Heart left ventricle (tissue), 16 donors: ENCODE measurements around the gene UNC45A. TPM values are rescaled to one million over a fixed set of nuclear protein-coding genes. Genes with fewer than 3 reads are reported as not detected.
A peak's percentile ranks its signal among the peaks of the same experiment; 100 is the strongest.

Source experiments
- ATAC-seq, 4 donors: fragments of 200-7000 bp; cut with Tn5 transposase; one replicate each; pipeline ENCODE4 v1.9.1; 2020 to 2022; ENCODE audit warnings: moderate library complexity in 4 of 4, mild to moderate bottlenecking in 3 of 4, moderate number of reproducible peaks in 1 of 4
- DNase-seq, 5 donors: peaks; one replicate each; pipeline ENCODE4 v3.0.0-alpha.2; 2020
- H3K27ac ChIP-seq, 12 donors: fragments of 200-600 bp; sonication (generic) in 4 of 12; one replicate each; pipeline versions ENCODE4 v1.5.0 to v1.8.0; 2016 to 2022; ENCODE audit warnings: mild to moderate bottlenecking in 2 of 12
- H3K27me3 ChIP-seq, 9 donors: fragments of 200-600 bp; sonication (generic) in 2 of 9; one replicate each; pipeline versions ENCODE4 v1.5.1 to v1.8.0; 2016 to 2022; ENCODE audit warnings: mild to moderate bottlenecking in 3 of 9
- H3K36me3 ChIP-seq, 9 donors: fragments of 200-600 bp; sonication (generic) in 2 of 9; one replicate each; pipeline versions ENCODE4 v1.5.0 to v1.8.0; 2018 to 2022; ENCODE audit warnings: mild to moderate bottlenecking in 2 of 9
- H3K4me1 ChIP-seq, 12 donors: fragments of 200-600 bp; sonication (generic) in 4 of 12; one replicate each; pipeline versions ENCODE4 v1.5.0 to v1.8.0; 2016 to 2022; ENCODE audit warnings: mild to moderate bottlenecking in 3 of 12
- H3K4me3 ChIP-seq, 12 donors: fragments of 200-600 bp; sonication (generic) in 4 of 12; one replicate each; pipeline versions ENCODE4 v1.5.0 to v1.8.0; 2017 to 2022; ENCODE audit warnings: mild to moderate bottlenecking in 9 of 12, moderate library complexity in 4 of 12
- H3K9me3 ChIP-seq, 12 donors: fragments of 200-600 bp; sonication (generic) in 4 of 12; one replicate each; pipeline versions ENCODE4 v1.5.0 to v1.8.0; 2016 to 2022; ENCODE audit warnings: mild to moderate bottlenecking in 1 of 12
- POLR2A ChIP-seq, 2 donors: fragments of 450-650 bp; IDR thresholded peaks; one replicate each; pipeline ENCODE4 v1.6.1; 2017; ENCODE audit warnings: antibody characterized with exemption in 2 of 2, mild to moderate bottlenecking in 2 of 2, moderate library complexity in 2 of 2
- WGBS, 4 donors: extraction: QIAGEN DNeasy Blood & Tissue Kit in 2 of 4; methylation state at CpG; one replicate each; pipeline versions ENCODE4 v1.1.5 to v1.1.7; 2013 to 2018; 5-methylcytosine and 5-hydroxymethylcytosine counted together
- intact Hi-C, 10 donors: fragments of 100-400 bp; cut with DNase I; formaldehyde crosslinking; loops; one replicate each; pipeline versions ENCODE4 v1.11.1 to v1.14.2; 2022
- polyA plus RNA-seq, 2 donors: library from polyadenylated mRNA; stranded (reverse); fragments of 200-250 nt; gene quantifications; one replicate each; pipeline ENCODE4 v1.2.3, GENCODE V29; 2013
- total RNA-seq, 9 donors: library from RNA; depleted of rRNA in 2 of 9; stranded (reverse); fragments of >200 nt in 2 of 9; fragmentation: NEBNext Ultra II Directional in 3 of 9; extraction: Animal tissue kit (Norgen Biotek cat#: 25700) in 3 of 9; gene quantifications; one replicate each; pipeline versions ENCODE4 v1.1.0 to v1.2.4, GENCODE V29; 2016 to 2023
- TF ChIP-seq, protein P1 (sequence below), 12 donors: fragments of 200-600 bp; sonication (generic) in 4 of 12; IDR thresholded peaks; one replicate each; pipeline versions ENCODE4 v1.5.0 to v1.8.0; 2018 to 2022; ENCODE audit warnings: antibody characterized with exemption in 12 of 12, mild to moderate bottlenecking in 5 of 12
- donor health status: ischemic (EF 13 %, LVEDD 7.1; RV severe dilation, severe dysfunction).
- donor health status: healthy with polysubstance abuse.
- donor health status: DM: no; HTN: yes; CAD: no.
- donor health status: DM: no; HTN: no; CAD: no.
- donor health status: ischemic (EF 25% LVEDD 6.9; RV normal size, moderate dysfunction).
- donor health status: ischemic (EF 25% LVEDD 5.7; RV mildly dilated, moderate dysfunction).
- donor health status: healthy.
- donor health status: DM: yes; HTN: yes; CAD: no.
- donor health status: ischemic (EF 35%, LVEDD 5.7; RV mildly dilated, moderate dysfunction).
- donor health status: nonischemic (EF 11% LVEDD 7.7; RV severe dilation, severe dysfunction).
- donor health status: DM: yes; HTN: yes; CAD: no.
- donor health status: PGD.
- donor health status: ischemic (EF 29% LVEDD 5.4; RV normal size, mild dysfunction).
- donor health status: nonischemic (EF 23%, LVEDD 6.1; RV moderate dilation, normal function).

UNC45A gene
- total and polyA plus RNA-seq, 11 donors = 12.0 to 34.0 (median 21.9) TPM

DNA sequence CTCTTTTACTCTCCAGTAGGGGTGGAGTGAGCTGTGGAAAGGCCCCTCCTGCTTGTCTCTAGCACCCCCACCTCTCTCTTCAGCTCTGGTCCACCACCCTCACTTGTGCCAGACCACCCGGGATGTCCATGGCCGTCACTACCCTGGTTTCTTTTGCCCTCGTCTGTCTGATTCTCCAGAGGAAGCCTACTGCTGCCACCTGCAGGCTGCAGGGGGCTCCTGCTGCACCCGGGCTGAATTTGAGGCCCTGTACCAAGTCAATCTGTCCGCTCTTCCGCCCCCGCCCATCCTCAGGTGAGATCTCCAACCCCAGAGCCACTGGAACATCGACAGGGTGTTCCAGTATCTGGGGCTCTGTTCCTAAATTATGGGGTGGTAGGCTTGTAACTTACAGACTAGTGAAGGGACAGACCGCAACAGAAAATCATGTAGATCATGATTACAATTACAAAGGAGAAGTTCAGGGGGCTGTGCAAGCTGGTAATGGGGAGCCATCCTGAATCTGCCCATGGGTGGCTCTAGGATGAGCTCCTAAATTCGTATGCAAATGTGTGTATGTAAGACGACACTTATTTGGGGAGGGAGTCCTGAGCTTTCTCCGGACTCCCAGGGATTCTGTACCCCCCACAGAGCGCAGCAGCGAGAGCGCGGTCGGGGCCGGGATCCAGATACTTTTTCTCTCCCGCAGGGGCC is 683 bp upstream of the UNC45A start:
- H3K36me3 ChIP-seq = peaks cover 0 to 30% (median 28%) of the 10 kb centered on the region in 9 donors
- DNase-seq = peak; percentile 82 to 91 (median 86)
- peak; percentile 27 to 53 (median 44) for ATAC-seq
- no peaks in the 10 kb centered on the region for H3K27me3 ChIP-seq
- intact Hi-C loops = loop anchor here in 7 of 10 donors (1.0 to 5.0 kb wide), 7 partner anchors 32 to 287 kb away; partner anchors contain the start of genes MAN2A2 (in 2 of the 7) and PRC1 (in 1 of the 7)
- no peaks in the 10 kb centered on the region for H3K9me3 ChIP-seq
- TF ChIP-seq, protein P1, sequence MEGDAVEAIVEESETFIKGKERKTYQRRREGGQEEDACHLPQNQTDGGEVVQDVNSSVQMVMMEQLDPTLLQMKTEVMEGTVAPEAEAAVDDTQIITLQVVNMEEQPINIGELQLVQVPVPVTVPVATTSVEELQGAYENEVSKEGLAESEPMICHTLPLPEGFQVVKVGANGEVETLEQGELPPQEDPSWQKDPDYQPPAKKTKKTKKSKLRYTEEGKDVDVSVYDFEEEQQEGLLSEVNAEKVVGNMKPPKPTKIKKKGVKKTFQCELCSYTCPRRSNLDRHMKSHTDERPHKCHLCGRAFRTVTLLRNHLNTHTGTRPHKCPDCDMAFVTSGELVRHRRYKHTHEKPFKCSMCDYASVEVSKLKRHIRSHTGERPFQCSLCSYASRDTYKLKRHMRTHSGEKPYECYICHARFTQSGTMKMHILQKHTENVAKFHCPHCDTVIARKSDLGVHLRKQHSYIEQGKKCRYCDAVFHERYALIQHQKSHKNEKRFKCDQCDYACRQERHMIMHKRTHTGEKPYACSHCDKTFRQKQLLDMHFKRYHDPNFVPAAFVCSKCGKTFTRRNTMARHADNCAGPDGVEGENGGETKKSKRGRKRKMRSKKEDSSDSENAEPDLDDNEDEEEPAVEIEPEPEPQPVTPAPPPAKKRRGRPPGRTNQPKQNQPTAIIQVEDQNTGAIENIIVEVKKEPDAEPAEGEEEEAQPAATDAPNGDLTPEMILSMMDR (IDR thresholded peaks at IDR 0.05) = peak; percentile 78 to 94 (median 88)
- TF ChIP-seq POLR2A (IDR thresholded peaks at IDR 0.05) = no peak
- H3K4me3 ChIP-seq = peak overlapping the region; percentile 50 to 87 (median 68)
- peaks cover 11 to 58% (median 43%) of the 10 kb centered on the region in 12 donors for H3K4me1 ChIP-seq
- 2 to 3% (median 2%) methylated on average over 11 to 19 of the region's 19 CpGs for WGBS, 4 donors
- peak overlapping the region in 11 of 12 donors; percentile 64 to 85 (median 77) for H3K27ac ChIP-seq

DNA sequence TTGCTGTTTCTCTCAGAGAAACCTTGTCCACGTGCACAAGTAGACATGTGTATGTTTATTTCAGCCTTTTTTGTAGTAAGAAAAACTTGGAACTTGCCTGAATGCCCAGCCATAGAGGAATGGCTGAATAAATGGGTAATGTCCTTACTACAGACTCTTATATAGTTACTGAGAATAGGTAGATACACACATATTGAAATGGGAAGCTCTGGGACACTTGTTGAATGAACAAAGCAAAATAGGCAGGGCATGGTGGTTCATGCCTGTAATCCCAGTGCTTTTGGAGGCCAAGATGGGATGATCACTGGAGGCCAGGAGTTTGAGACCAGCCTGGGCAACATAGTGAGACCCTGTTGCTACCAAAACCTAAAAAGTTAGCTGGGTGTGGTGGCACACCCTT is 1.7 kb downstream of the UNC45A start:
- H3K9me3 ChIP-seq = no peaks in the 10 kb centered on the region
- peaks cover 3 to 55% (median 52%) of the 10 kb centered on the region in 9 donors for H3K36me3 ChIP-seq
- TF ChIP-seq, protein P1 (IDR thresholded peaks at IDR 0.05) = no peak
- peaks cover 4 to 39% (median 28%) of the 10 kb centered on the region in 12 donors for H3K4me1 ChIP-seq
- no peak overlapping the region for H3K27ac ChIP-seq
- intact Hi-C loops = no loop called here
- H3K27me3 ChIP-seq = no peaks in the 10 kb centered on the region
- no peak overlapping the region for H3K4me3 ChIP-seq
- DNase-seq (no peak), ATAC-seq (no peak)
- WGBS, 4 donors = 76 to 90% (median 81%) methylated on average over 1 of the region's 1 CpG

DNA sequence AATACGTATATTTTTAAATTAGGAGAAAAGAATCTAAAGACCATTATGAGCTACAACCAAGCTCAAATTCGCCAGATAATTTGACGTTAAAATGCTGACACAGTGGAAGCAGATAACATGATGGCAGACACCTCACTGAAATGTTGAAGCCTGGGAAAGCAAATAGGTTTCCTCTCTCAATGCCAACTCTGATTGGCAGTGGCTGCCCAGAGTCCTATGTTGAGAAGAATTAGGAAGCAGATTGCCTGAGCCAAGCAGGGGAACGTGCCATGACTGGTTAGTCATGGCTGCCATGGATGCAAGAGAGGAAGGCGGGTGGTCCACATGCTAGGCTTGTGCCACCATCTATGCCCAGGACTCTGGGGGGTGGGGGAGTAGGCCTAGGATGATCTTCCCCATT is 3.2 kb downstream of the UNC45A start:
- no peak for DNase-seq
- intact Hi-C loops = no loop called here

DNA sequence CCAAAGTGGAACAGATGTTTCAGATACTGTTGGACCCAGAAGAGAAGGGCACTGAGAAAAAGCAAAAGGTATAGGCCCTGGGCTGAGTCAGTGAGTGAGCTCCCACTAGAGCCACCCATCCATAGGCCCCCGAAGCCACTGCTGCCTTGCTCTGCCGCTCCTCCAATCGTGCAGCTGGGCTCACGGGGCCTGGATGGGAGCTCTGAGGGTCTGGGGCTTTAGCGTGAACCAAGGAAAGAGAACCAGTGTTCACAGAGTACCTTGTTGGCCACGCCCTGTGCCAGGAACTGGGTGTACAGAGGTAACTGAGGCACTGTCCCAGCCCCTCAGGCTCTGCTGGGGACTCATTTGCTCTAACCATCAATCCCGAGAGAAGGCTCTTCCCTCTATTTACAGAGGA is 4.7 kb downstream of the UNC45A start:
- intact Hi-C loops = no loop called here
- ATAC-seq (no peak), DNase-seq (no peak)
- 74 to 95% (median 93%) methylated on average over 6 to 7 of the region's 7 CpGs for WGBS, 4 donors
- H3K27me3 ChIP-seq = no peaks in the 10 kb centered on the region
- no peak overlapping the region for H3K27ac ChIP-seq
- peaks cover 3 to 84% (median 81%) of the 10 kb centered on the region in 9 donors for H3K36me3 ChIP-seq
- no peak overlapping the region for H3K4me3 ChIP-seq
- H3K9me3 ChIP-seq = no peaks in the 10 kb centered on the region
- peaks cover under 1 to 19% (median 13%) of the 10 kb centered on the region in 12 donors for H3K4me1 ChIP-seq
- TF ChIP-seq, protein P1 (IDR thresholded peaks at IDR 0.05) = no peak
- no peak for TF ChIP-seq POLR2A (IDR thresholded peaks at IDR 0.05)

More for the DNA sequence above, 3.2 kb downstream of the UNC45A start:
- no peak for ATAC-seq
- 85 to 93% (median 87%) methylated on average over 5 of the region's 5 CpGs for WGBS, 4 donors
- Histone ChIP-seq H3K36me3 (peaks cover 3 to 69% (median 66%) of the 10 kb centered on the region in 9 donors), H3K4me1 (peaks cover 3 to 29% (median 21%) of the 10 kb centered on the region in 12 donors), H3K27ac (no peak overlapping the region), H3K4me3 (no peak overlapping the region), H3K27me3 (no peaks in the 10 kb centered on the region), H3K9me3 (no peaks in the 10 kb centered on the region)
- TF ChIP-seq, protein P1 (IDR thresholded peaks at IDR 0.05) = no peak
- no peak for TF ChIP-seq POLR2A (IDR thresholded peaks at IDR 0.05)
